ENCODE results near the gene RESP18.
"Not testable (repeated sequence)": the region's sequence is repeated elsewhere in the genome, so short reads cannot be mapped to it uniquely, and the experiment has no call there.

Gene RESP18

DNA sequence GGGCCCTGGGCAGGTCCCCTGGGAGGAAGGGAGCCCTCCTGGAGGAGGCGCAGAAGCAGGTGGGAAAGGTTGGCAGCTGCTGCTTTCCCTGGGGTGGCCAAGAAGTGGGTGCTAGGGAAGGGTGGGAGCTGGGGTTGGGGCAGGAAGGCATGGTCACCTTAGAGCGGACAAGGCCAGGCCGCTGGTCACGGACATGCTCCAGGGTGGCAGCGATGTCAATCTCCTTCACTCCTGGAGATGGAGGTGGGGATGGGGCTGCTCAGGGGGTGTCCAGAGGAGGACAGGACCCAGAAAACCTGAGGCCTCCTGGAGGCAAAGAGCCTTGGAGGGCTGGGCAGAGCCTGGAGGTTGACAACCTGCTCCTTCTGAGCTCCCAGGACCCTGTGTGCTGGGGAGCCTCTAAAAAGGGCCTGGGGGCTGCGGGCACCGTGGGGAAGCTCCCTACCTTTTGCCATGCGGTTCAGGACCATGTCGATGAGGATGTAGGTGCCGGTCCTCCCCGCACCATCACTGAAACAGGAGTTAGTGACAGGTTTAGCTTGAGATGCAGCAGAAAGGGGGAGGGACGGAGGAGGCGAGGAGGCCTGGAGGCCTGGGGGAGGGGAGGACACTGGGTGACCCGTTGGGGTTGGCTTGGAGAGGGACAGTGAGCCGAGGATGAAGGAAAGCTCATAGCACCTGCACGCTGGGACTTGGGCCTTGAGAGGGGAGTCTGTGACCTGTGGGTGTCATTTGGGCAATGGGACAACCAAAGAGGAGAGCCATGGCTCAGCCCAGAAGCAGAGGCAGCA lies 42.0 kb downstream of the RESP18 start:
- DNase-seq = no peak

DNA sequence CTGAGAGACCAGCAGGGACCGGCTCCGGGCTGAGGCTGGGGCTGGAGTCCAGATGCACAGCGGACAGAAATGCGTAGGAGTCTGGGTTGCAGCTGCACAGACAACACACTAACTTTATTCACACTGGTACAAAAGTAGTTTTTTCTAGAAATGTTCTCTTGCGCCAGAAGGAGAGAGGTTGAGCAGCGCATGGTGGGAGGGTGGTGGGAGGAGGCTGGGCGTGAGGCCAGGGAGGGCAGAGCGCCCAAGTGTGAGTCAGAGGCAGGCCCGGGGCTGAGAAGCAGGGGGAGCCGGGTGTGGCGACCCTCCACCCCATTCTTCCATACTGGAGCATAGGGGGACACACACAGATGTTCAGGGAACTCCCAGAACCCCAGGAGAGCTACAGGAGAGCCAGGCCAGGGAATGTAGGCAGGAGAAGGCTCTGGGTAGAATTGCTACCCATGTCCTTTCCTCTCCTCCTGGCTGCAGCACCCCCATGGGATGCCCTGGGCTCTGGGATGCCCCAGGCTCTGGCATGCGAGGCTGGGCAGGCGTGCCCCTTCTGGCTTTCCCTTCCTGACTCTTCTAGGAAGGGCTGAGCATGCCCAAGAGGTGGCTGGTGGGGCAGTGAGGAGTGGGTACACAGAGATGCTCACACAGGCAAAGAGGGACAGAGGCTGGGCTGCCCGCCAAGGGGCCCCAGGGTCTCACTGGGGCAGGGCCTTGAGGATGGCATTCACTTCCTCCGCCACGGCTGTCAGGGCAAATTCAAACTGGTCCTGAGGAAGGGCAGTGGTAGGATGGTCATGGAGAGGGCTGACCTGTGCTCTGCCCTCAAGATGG lies 42.8 kb downstream of the RESP18 start:
- no peak for DNase-seq

DNA sequence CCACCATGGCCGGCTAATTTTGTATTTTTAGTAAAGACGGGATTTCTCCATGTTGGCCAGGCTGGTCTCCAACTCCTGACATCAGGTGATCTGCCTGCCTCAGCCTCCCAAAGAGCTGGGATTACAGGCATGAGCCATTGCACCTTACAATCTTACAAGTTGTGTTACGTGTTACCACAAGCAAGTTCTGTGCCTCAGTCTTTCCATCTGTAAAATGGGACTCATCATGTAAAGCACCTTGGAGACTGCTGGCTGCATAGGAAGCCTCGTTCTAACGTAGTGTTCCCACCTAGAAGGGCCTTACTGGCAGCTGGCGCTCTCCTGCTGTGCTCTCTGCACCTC lies 43.4 kb downstream of the RESP18 start:
- no peak for DNase-seq

DNA sequence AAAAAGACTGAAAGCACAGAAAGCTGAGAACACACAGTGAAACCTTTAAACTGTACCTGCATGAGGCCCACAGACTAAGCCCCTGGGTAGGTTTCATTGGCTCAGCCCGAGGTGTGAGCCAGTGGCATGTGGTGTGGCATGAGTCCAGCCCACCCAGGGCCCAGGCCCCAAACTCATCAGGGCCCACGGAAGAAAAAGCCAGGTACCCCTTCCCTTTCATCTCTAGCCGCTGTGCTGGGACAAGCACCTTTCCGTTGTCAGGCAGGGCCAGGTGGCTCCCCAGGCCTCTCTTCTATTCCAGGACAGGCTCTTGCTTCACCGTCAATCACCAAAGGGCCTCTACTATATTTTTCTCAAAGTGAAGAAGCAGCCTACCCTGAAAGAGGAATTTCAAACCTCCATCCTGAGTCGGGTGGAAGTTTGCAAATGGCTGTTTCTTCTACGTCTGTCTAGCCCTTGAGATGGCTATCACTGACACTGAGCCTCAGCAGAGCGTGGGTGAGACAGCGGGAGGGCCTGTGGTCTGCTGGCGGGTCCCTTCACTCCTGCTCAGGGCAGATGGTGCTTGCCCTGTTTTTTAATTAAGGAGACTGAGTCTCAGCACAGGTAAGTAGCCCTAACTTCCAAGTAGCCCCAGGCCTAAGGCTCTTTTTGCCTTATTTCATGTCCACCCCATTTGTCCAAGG lies 44.8 kb downstream of the RESP18 start:
- no peak for DNase-seq

DNA sequence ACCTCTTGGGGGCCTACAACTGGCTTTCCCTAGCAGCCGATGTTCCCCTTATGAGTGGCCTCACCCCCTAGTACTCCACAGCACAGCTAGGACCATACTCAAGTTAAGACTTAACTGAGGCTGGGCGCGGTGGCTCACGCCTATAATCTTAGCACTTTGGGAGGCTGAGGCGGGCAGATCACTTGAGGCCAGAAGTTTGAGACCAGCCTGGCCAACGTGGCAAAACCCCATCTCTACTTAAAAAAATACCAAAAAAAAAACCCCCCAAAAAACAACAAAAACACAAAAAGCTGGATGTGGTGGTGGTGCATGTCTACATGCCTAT lies 45.5 kb downstream of the RESP18 start:
- DNase-seq = not testable (repeated sequence)

DNA sequence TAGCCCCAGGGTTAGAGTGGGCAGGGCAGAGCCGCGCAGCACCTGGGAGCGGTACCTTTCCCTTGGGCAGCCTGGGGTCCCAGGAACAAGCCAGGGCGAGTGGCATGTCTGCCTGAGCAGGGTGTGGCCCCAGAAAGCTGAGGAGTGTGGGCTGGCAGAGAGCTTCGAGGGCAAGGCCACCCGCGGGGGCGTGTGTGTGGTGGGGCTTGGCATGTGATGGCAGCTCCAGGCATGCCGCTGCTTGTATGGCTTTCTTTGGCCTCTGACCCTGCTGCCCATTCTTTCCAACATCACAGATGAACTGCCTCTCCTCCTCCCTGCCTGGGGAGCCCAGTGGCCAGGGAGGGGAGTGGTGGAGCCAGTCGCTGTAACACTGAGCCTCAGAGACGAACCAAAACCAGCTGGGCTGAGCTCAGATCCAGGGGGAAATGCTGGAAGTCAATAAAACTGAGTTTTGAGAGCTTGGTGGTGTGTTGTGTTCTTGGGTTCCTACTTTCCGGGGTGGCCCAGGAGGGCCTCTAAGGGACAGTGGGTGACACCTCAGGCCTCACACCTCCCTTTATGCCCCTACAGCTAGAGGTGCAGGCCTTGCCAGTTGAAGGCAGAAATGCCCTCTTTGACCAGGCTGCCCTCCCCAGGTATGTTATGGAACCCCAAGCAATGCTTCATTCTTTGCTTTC lies 46.0 kb downstream of the RESP18 start:
- DNase-seq = no peak

DNA sequence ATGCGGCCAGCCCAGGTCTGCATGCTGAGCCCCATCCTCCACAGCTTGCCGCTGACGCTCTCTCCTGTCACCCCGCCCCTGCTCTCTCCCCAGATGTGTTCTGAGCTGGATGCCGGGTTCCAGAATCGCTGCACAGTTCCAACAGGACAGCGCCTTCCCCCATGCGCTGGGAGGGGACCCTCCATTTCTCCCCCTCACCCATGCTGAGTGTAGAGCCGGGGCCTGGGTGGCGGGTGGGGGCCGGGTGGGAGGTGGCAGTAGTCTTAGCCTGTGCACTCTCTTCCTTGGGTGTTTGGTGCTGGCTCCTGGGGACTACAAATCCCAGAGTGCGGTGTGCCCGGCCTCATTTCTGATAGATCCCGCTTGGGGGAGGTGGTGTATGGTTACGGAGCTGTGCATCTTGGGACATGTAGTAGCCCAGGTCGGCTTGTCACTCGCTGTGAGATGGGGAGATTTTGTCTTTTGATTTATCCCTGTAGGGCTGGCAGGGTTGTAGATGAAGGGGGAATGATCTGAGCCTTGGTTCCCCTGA lies 46.6 kb downstream of the RESP18 start:
- DNase-seq = no peak

DNA sequence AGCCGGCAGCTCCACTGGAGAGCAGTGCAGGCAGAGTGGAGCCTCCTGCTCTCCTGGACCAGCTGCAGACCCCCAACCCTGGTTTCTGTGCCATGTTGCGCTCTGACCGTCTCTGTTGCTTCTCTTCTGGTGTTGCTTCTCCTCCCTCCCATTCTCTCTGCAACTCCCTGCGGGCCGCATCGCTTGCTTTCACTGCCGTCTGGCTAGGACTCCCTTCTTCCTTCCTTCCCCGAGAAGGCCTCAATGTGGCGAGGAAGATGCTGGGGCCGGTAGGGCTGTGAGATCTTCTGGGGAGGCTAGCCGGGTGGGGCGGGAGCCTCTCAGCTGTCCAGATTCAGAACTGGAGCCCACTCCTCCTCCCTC lies 47.2 kb downstream of the RESP18 start:
- no peak for DNase-seq

DNA sequence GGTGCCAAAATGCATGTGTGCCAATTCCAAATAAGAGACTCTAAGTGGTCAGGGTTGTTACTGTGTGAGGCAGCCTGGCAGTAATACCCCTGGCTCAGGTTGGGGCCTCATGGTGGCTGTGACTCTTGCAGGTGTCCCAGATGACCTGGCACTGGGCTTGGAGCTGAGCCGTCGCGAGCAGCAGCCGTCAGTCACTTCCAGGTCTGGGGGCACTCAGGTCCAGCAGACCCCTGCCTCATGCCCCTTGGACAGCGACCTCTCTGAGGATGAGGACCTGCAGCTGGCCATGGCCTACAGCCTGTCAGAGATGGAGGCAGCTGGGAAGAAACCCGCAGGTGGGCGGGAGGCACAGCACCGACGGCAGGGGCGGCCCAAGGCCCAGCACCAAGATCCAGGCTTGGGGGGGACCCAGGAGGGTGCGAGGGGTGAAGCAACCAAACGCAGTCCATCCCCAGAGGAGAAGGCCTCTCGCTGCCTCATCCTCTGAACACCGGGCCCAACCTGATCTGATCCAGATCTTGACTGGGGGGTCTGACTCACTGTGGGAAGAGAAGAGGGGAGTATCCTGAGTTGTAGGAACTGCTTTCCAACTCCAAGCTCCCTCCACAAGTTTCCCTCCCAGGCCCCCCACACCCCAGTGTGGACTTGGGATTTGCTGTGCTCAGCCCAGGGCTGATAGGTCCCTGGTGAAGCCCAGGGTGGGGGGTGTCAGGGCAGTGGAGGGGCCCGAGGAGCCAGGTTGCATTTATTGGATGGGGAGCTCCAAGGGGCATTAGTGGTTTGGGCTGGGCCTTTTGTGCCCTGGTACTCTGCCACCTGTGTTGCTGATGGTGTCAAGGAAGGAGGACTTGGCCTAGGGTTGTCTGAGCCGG lies 47.8 kb downstream of the RESP18 start:
- DNase-seq = no peak

DNA sequence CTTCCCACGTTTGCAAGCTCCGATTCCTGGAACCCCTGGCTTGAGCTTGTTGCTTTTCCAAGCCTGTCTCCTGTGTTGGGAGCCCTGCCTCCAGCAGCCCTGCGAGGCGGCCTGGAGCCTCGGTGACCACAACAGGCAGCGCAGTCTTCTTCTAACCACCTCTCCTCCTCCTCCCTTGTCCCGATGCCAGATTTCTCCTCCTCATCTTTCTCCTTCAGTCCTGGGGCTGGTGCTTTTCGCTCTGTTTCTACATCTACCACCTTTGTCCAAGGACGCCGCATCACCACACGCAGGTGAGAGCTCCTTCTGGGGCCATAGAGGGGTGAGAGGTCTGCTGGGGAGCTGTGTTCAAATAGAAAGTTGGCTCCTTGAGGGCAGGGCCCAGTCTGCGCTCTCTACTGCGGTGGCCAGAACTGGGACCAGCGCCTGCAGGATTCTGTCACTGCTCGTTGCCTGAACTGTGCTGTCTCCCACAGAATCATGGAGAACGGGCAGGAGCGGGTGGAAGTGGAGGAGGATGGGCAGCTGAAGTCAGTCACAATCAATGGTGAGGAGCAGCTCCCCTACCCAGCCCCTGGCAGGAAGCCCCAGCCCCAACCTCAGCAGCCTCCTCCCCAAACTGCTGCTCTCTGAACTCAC lies 49.5 kb downstream of the RESP18 start:
- DNase-seq = no peak

DNA sequence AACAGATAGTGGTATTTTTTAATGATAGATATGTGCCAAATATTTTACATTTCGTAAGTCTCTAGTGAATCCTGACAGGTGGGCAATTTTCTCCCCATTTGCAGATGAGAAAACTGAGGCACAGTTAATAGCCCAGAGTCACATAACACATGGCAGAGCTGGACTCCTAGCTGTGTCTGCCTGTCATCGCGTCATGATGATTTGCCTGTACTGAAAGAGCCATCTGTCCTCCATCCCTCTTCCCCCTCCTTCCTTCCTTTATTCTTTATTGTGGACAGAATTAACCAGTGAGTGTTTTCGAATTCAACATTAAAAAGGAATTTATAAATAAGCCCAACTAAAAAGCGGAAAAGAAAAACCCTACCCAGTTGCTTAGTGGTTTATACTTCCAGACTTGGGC lies 50.2 kb downstream of the RESP18 start:
- no peak for DNase-seq

DNA sequence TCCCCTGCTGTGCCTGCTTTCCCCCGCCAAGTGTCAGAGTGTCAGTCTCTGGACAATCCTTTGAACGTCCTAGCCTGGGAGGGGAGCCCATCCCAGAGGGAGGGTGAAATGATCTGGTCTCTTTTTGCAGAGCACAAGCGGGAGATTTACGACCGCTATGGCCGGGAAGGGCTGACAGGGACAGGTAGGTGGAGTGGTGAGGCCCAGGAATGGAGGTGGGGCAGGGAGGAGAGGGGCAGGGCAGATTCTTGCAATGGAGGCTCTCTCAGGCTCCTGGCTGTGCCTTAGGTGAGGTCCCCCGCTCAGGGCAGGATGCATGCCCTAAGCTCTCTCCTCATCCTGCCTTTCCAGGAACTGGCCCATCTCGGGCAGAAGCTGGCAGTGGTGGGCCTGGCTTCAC lies 51.0 kb downstream of the RESP18 start:
- DNase-seq = no peak

DNA sequence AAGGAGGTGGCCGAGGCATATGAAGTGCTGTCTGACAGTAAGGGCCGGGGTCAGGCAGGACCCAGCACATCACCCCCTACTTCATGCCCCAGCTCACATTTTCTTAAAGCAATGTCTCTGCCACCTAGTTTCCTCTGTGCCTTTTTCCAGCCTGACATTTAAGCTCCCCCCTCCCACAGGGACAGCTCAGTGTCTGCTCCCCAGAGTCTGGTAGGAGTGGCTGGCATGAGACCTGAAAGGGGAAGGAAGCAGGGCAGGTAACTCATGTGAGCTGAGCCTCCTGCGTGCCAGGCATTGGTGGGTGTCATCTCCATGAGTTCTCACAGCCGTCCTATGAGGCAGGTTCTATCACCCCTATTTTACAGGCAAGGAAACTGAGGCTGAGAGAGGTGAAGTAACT lies 51.9 kb downstream of the RESP18 start:
- no peak for DNase-seq

DNA sequence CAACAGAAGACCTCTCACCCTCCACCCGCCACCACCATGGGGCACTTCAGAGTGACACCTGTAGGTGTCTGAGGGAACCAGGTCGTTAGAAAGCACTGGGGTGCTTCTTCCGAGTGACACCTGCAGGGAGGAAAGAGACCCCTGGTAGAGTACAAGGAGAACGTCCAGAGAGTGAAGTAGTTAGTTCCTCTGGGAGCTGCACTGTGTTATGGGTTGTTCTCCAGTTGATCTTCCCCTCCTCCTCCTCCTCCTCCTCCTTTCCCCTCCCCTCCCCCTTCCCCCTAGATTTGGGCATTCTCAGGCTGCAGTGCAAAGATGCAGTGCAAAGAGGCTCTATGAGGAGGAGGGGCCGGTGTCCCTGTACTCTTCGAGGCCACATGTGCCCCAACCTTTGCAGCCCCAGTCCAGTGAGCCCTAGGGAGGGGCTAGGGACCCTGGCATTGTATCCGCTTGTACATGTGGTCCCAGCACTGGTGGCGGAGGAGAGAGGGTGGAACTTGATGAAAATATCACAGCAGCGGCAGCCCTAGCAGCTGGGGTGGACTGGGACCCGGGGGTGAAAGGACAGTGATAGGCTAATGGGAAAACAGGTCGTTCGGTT lies 52.5 kb downstream of the RESP18 start:
- no peak for DNase-seq

DNA sequence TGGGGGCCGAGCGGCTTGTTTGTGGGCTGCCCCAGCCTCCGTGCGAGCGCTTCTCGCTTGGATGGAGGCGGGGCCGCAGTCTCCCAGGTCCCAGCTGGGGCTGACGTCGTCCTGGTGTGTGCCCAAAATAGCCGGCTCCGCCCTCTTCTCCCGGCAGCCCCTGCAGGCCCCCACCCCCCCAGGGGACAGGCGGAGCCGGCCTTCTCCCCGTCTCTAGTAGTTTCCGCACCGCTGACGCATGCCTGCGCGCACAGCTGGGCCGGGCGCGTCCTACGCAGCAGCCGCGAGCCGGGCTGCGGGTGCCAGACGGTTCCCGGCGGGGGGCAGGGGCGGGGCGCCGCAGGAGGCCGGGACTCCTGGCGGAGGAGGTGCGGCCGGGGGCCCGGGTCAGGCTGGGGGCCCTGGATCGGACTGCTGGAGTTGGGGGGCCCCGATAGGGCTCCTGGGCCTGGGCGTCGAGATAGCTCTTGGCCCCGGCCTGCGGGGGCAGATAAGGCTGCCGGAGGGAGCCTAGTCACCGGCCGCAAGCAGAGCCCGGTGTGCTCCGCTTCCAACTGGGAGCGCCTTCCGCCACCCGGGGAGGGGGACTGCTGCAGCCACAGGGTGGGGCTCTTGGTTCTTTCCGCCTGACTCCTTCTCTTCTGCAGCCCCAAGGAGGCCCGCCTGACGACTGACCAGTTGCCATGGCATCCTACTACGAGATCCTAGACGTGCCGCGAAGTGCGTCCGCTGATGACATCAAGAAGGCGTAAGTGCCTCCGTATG lies 53.2 kb downstream of the RESP18 start, which contains the start of gene DNAJB2:
DNAJB2 (plus strand) TSS at position 216 of the 765 bp plus-strand sequence; CDS start at position 684, 468 bp downstream.
- peak; percentile 92 for DNase-seq

DNA sequence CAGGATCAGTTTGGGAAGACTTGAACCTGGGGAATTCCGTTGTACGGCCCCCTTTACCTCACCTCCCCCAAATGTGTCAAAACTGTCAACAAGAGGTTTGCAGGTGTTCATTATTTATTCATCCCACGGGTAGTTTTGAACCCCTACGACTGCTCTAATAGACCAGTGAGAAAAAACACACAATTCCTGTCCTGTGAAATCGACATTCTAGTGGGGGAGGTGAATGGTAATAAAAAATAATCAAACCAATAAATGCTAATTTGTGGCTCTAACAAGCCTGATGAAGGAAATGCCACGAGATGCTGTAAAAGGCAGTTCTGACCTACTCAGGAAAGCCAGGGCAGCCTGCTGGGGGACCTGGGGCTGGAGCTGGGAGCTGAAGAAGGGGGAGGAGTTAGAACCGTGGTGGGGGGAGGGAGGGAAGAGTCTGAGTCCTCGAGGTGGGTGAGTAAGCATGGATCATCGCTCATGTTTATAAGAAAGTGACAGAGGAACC lies 53.8 kb downstream of the RESP18 start:
- DNase-seq = no peak

DNA sequence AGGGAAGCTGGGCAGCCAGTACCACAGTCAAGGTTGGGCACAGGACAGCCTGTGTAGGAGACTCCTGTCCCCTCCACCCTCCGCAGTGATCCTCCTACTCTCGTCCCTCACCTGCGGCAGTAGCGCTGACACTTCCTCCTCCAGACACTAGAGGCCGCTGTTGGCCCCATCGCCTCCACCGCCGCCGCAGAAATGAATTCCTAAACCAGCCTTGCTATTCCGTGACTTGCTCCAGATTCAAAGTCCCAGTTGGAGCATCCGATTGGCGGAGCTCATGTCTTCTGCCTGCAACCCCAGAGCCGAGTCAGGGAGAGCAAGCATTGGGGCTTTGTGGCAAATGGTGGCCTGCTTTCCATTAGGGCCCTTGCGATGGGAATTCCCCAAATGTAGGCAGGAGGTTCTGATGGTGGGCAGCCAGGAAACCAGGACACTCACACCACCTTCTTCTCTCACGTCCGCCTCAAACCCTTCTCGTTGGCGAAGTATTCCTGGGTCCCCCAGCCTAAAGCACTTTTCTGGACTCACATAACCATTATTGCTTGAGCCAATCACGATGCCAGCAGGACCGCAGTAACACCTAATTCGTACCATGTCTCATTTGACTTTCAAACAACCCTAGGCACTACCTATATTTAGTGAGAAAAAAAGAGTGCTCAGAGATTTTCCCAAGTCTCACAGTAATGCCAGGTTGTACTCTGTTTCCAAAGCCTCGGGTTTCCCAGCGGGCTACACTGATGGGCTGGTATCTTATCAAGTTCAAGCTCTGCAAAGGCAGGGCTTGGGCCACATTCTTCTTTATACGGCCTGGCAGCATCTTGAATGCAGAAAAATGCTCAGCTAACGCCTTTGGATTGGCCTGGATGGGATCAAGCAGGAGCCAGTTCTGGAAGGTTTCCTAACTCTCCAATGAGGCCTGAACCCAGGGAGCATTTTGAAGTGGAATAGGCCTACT lies 54.6 kb downstream of the RESP18 start:
- peak; percentile 23 for DNase-seq

Measured in KG1 (cell line).